Measurements from ENCODE around the gene MYMK. TPM values are rescaled to one million over a fixed set of nuclear protein-coding genes. Genes with fewer than 3 reads are reported as not detected.
"Not testable (repeated sequence)": the region's sequence is repeated elsewhere in the genome, so short reads cannot be mapped to it uniquely, and the experiment has no call there.

MYMK gene
- total RNA-seq, 2 donors from 2014 or later: not detected

DNA sequence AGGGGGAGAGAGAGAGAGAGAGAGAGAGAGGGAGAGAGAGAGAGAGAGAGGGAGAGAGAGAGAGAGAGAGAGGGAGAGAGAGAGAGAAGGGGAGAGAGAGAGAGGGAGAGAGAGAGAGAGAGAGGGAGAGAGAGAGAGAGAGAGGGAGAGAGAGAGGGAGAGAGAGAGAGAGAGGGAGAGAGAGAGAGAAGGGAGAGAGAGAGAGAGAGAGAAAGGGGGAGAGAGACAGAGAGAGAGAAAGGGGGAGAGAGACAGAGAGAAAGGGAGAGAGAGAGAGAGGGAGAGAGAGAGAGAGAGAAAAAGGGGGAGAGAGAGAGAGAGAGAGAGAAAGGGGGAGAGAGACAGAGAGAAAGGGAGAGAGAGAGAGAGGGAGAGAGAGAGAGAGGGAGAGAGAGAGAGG, 39.1 kb upstream of the MYMK start:
- ATAC-seq (replicated peaks in 1 of 2); H3K27me3 Mint-ChIP-seq (ENCODE audit: low read depth); H3K9me3 Mint-ChIP-seq; H3K36me3 Mint-ChIP-seq (ENCODE audit: insufficient read depth in 2 of 2); H3K4me3 Mint-ChIP-seq; H3K4me1 Mint-ChIP-seq (ENCODE audit: low read depth); H3K27ac Mint-ChIP-seq; DNase-seq: not testable (repeated sequence)

DNA sequence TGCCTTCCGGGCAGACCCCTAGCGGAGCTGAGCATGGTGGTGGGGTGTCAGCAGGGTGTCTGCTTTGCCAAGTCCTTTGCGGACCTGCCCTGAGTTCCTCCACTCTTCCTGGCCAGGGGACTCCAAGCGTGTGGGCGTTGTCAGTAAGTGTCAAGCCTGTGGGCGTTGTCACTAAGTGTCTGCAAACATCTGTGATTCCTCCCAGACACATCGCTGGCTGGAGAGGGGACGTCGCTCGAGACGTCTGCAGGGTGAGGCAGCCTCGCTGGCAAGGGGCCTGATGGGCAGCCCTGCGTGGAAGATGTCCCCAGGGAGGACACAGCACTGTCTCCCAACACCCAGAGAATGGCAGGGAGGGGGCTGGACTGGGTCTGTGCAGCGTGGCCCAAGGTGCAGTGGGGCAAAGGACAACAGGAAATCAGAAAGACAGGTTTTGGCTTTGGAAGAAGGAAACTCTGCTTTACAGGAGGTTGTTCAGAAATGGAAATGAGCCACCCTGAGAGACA, 38.6 kb upstream of the MYMK start:
- H3K27me3 Mint-ChIP-seq (ENCODE audit: low read depth): no peaks in the 10 kb centered on the region
- no peak overlapping the region for H3K4me3 Mint-ChIP-seq
- ATAC-seq (replicated peaks in 1 of 2) (no peak), DNase-seq (no peak)
- H3K36me3 Mint-ChIP-seq (ENCODE audit: insufficient read depth in 2 of 2): no peaks in the 10 kb centered on the region
- H3K27ac Mint-ChIP-seq: no peak overlapping the region
- peaks cover 13% of the 10 kb centered on the region for H3K4me1 Mint-ChIP-seq (ENCODE audit: low read depth)
- H3K9me3 Mint-ChIP-seq: no peaks in the 10 kb centered on the region

DNA sequence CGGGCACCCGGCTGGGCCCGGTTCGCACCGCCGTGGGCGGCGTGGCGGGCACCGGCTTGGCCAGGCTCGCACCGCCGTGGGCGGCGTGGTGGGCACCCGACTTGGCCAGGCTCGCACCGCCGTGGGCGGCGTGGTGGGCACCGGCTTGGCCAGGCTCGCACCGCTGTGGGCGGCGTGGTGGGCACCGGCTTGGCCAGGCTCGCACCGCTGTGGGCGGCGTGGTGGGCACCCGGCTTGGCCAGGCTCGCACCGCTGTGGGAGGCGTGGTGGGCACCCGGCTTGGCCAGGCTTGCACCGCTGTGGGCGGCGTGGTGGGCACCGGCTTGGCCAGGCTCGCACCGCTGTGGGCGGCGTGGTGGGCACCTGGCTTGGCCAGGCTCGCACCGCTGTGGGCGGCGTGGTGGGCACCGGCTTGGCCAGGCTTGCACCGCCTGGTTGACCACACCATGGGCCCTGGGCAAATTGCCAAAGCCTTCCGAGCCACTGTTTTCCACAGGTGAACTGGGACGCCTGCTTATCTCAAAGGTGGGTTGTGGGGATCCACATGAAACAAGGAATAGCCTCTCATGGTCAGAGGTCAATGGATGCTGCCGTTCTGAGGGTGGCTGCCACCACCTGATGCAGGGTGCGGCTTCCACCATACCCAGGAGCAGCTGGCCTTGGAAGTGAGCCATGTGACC, 38.0 kb upstream of the MYMK start:
- Mint-ChIP-seq H3K4me3 (no peak overlapping the region), H3K36me3 (ENCODE audit: insufficient read depth in 2 of 2) (no peaks in the 10 kb centered on the region), H3K9me3 (no peaks in the 10 kb centered on the region), H3K4me1 (ENCODE audit: low read depth) (peaks cover 19% of the 10 kb centered on the region), H3K27ac (no peak overlapping the region), H3K27me3 (ENCODE audit: low read depth) (no peaks in the 10 kb centered on the region)
- no peak for ATAC-seq (replicated peaks in 1 of 2)
- DNase-seq: no peak

DNA sequence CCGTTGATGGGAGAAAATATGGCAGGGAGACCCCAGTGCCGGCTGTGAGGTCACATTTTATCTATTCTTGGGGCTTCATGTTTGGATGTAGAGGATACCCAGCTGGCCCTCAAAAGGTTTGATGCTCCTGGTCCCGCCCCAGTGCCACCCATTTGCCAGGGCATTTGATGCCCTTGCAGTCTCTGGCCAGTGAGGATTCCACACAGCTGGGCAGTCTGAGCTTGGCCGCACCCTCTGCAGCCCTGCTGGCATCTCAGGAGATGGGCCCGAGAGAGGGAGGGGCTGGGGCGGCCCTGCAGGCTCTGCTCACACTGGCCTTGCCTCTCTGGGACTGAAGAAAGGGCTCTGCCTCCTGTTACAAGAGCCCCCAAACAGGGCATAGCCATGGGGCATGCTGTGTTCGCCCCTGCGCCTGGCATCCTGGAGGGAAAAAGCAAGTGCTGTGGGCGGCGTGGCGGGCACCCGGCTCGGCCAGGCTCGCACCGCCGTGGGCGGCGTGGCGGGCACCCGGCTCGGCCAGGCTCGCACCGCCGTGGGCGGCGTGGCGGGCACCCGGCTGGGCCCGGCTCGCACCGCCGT, 37.3 kb upstream of the MYMK start:
- peaks cover 23% of the 10 kb centered on the region for H3K4me1 Mint-ChIP-seq (ENCODE audit: low read depth)
- no peaks in the 10 kb centered on the region for H3K36me3 Mint-ChIP-seq (ENCODE audit: insufficient read depth in 2 of 2)
- ATAC-seq (replicated peaks in 1 of 2): no peak
- H3K9me3 Mint-ChIP-seq: no peaks in the 10 kb centered on the region
- H3K27me3 Mint-ChIP-seq (ENCODE audit: low read depth): no peaks in the 10 kb centered on the region
- no peak overlapping the region for H3K4me3 Mint-ChIP-seq
- DNase-seq: no peak
- H3K27ac Mint-ChIP-seq: no peak overlapping the region

DNA sequence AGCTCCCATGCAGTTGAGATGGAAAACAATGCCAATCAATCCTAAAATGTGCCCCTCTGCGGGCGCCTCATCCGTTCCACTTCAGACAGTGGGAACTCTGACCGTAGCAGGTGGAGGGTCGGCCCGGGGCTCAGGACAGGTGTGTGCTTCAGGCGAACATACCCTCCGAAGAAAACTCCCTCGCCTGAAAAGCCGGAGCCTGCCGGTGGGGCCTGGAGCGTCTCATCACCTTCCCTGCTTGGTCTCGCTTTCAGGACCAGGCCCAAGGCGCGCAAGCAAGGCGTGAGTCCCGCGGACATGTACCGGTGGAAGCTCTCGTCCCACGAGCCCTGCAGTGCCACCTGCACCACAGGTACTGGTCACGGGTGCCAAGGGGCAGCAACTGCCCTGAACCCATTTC, 36.2 kb upstream of the MYMK start:
- Mint-ChIP-seq H3K9me3 (no peaks in the 10 kb centered on the region), H3K36me3 (ENCODE audit: insufficient read depth in 2 of 2) (no peaks in the 10 kb centered on the region), H3K27me3 (ENCODE audit: low read depth) (no peaks in the 10 kb centered on the region), H3K27ac (no peak overlapping the region), H3K4me3 (no peak overlapping the region), H3K4me1 (ENCODE audit: low read depth) (peaks cover 23% of the 10 kb centered on the region)
- ATAC-seq (replicated peaks in 1 of 2) (no peak), DNase-seq (no peak)

DNA sequence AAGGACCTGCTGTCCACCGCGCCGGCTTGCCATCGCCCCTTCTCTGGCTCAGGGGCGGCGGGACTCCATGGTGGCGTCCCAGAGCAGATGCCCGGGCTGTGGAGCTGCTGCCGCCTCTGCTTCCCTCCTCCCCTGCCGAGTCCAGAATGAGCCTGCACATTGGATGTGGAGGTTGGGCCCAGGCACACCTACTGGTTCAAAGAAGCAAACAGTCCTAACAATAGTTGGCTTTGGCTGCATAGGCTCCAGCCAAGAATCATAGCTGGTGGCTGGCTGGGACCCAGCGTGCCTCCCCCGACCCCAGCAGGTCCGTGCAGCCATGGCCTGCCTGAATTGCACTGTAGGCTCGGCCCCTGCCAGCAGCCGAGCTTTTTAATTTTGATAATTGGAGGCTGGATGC, 35.6 kb upstream of the MYMK start:
- ATAC-seq (replicated peaks in 1 of 2): no peak
- Mint-ChIP-seq H3K36me3 (ENCODE audit: insufficient read depth in 2 of 2) (no peaks in the 10 kb centered on the region), H3K4me3 (no peak overlapping the region), H3K27me3 (ENCODE audit: low read depth) (no peaks in the 10 kb centered on the region), H3K4me1 (ENCODE audit: low read depth) (peaks cover 23% of the 10 kb centered on the region), H3K27ac (no peak overlapping the region), H3K9me3 (no peaks in the 10 kb centered on the region)
- no peak for DNase-seq

DNA sequence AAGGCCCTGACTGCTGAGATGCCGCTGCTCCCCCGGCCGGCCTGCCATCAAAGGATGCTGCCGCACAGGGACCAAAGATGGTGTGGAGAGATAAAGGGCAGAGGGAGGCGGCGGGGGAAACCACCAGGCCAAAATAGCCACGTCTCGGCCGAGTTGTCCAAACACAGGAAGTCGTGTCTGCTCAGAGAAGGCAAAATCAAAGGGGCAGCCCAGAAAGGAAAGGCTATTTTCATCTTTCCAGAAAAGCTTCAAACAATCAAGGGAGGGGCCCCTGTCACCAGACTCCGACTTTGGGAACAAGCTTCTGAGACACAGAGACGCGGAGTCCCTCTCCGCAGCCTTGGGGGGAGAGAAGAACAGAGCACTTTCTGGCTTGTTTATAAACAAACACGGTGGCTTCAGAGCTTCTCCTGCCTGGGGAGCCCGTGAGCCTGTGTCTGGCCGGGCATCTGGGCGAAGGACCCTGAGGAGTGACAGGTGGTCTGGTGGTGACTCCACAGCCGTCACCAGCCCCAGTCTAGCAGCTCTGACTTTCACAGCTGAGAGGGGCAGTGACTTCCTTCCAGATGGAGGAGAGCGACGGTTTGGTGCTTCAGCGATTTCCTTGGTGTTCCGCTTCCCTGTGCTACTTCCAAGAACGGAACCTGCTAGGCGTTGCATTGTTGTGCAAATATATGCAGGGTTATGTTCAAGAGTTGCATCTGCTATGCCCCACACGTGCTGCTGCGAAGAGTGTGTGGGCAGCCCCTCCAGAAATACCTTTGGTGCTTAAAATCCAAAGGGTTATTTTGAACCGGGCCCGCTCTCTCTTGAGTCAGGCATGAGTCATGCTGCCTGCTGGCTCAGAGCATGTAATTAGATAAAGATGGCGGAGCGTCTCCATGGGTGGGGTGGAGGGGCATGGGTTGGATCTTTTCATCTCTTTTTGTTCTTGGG, 33.7 kb upstream of the MYMK start:
- H3K27me3 Mint-ChIP-seq (ENCODE audit: low read depth): no peaks in the 10 kb centered on the region
- peak; percentile 9 to 46 for DNase-seq
- ATAC-seq (replicated peaks in 1 of 2): peak; percentile 58 to 81
- no peak overlapping the region for H3K27ac Mint-ChIP-seq
- peaks cover 23% of the 10 kb centered on the region for H3K4me1 Mint-ChIP-seq (ENCODE audit: low read depth)
- H3K9me3 Mint-ChIP-seq: no peaks in the 10 kb centered on the region
- peak overlapping the region; percentile 51 to 70 for H3K4me3 Mint-ChIP-seq
- no peaks in the 10 kb centered on the region for H3K36me3 Mint-ChIP-seq (ENCODE audit: insufficient read depth in 2 of 2)

DNA sequence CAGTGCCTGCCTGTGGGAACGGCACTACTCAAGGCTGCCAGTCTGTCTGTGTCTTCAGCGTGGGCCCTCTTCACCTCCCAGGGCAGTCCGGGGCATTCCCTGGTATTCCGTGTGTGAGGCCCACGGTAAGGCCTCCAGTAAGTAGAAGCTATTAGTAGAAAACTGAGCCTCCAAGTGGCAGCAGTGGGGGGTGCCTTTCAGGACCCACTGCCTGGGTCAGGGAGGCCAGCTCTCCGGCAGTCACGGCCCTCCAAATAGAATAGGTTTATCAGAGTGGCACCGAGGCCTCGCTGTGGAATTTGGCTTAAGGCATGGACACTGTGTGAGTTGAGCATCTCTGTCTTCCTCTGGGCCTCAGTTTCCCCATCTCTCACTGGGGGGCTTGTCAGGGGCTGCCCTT, 32.8 kb upstream of the MYMK start:
- Mint-ChIP-seq H3K27me3 (ENCODE audit: low read depth) (no peaks in the 10 kb centered on the region), H3K27ac (no peak overlapping the region), H3K4me3 (no peak overlapping the region), H3K4me1 (ENCODE audit: low read depth) (peaks cover 23% of the 10 kb centered on the region), H3K9me3 (no peaks in the 10 kb centered on the region), H3K36me3 (ENCODE audit: insufficient read depth in 2 of 2) (no peaks in the 10 kb centered on the region)
- ATAC-seq (replicated peaks in 1 of 2) (no peak), DNase-seq (no peak)

DNA sequence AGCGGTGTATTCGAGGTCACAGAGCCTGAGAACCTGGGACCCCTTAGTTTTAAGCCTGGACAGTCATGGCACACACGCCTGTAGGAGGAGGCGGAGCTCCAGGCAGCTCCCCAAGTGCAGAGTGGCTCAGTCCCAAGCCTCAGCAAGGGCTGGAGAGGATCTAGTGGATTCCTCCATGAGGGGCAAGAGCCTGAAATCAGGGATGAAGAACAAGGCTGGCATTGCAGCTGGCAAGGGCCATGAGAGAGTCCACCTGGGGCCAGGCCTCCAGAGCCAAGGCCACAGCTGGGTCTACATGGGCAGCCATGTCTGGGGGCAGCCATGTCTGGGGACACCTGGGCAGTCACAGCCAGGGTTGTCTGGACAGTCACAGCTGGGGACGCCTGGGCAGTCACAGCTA, 31.6 kb upstream of the MYMK start:
- no peak for ATAC-seq (replicated peaks in 1 of 2)
- no peaks in the 10 kb centered on the region for H3K27me3 Mint-ChIP-seq (ENCODE audit: low read depth)
- no peak overlapping the region for H3K27ac Mint-ChIP-seq
- no peaks in the 10 kb centered on the region for H3K9me3 Mint-ChIP-seq
- H3K4me1 Mint-ChIP-seq (ENCODE audit: low read depth): peaks cover 23% of the 10 kb centered on the region
- no peak overlapping the region for H3K4me3 Mint-ChIP-seq
- no peaks in the 10 kb centered on the region for H3K36me3 Mint-ChIP-seq (ENCODE audit: insufficient read depth in 2 of 2)
- DNase-seq: no peak

DNA sequence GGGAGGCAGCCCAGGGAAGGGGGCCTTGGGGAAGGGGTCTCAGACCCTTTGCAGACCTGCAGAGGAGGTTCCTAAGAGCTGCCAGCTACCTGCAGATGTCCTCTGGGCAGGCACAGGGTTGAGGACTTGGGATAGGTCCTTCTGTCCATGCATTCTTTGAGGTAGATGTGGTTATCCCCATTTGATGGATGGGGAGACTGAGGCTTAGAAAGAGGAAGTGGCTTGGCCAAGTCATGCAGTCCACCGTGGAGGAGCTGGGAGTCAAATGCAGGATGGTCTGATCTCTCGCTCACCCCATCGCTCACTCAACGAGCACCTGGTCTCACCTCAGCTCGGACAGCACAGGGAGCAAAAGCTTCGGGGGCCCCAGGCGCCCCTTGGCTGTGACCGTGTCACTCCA, 30.0 kb upstream of the MYMK start:
- H3K27me3 Mint-ChIP-seq (ENCODE audit: low read depth): no peaks in the 10 kb centered on the region
- no peaks in the 10 kb centered on the region for H3K9me3 Mint-ChIP-seq
- H3K4me1 Mint-ChIP-seq (ENCODE audit: low read depth): peaks cover 20% of the 10 kb centered on the region
- H3K27ac Mint-ChIP-seq: no peak overlapping the region
- DNase-seq (no peak), ATAC-seq (replicated peaks in 1 of 2) (no peak)
- H3K36me3 Mint-ChIP-seq (ENCODE audit: insufficient read depth in 2 of 2): no peaks in the 10 kb centered on the region
- no peak overlapping the region for H3K4me3 Mint-ChIP-seq

DNA sequence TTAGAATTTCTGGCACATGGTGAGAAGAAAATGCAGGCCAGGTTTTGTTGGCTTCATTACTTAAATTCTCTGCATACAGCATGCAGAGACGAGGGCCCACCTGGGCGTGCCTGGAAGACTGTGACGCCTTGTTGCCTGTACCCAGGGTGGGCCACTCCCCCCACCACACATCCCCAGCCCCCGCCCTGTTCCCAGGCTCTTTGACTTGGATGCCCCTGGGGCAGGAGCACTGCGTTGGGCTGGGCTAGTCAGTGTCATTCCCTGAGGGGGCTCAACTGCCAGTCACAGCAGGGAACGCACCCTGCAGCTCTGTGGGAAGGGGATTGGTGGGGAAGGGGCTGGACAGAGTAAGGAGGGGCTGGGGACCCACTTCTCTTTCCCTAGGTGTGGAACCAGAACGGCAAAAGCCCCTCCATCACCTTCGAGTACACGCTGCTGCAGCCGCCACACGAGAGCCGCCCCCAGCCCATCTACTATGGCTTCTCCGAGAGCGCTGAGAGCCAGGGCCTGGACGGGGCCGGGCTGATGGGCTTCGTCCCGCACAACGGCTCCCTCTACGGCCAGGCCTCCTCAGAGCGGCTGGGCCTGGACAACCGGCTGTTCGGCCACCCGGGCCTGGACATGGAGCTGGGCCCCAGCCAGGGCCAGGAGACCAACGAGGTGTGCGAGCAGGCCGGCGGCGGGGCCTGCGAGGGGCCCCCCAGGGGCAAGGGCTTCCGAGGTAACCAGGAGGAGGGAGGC, 29.4 kb upstream of the MYMK start:
- Mint-ChIP-seq H3K27me3 (ENCODE audit: low read depth) (no peaks in the 10 kb centered on the region), H3K4me1 (ENCODE audit: low read depth) (peaks cover 17% of the 10 kb centered on the region), H3K4me3 (no peak overlapping the region), H3K9me3 (no peaks in the 10 kb centered on the region), H3K27ac (no peak overlapping the region), H3K36me3 (ENCODE audit: insufficient read depth in 2 of 2) (no peaks in the 10 kb centered on the region)
- DNase-seq (no peak), ATAC-seq (replicated peaks in 1 of 2) (no peak)

DNA sequence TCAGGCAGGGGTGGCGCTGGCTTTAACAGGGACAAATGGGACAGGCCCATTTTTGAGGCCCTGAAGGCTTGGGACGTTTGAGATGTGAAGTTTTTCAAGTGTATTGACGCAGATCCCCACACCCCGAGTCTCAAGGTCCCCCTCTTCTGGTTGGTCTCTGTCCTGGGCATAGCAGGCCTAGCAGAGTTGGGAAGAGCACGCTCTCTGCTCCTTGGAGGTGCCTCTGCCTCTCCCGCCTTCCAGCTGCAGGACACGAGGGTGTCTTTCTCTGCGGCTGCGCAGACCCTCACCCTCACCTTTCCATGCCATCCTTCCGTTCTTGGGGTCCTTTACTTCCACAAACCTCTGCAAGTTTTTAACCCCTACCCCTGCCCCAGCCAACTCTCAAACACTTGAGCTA, 28.4 kb upstream of the MYMK start:
- ATAC-seq (replicated peaks in 1 of 2): no peak
- no peak for DNase-seq
- Mint-ChIP-seq H3K27me3 (ENCODE audit: low read depth) (no peaks in the 10 kb centered on the region), H3K36me3 (ENCODE audit: insufficient read depth in 2 of 2) (no peaks in the 10 kb centered on the region), H3K9me3 (no peaks in the 10 kb centered on the region), H3K4me3 (no peak overlapping the region), H3K4me1 (ENCODE audit: low read depth) (peaks cover 7% of the 10 kb centered on the region), H3K27ac (no peak overlapping the region)

DNA sequence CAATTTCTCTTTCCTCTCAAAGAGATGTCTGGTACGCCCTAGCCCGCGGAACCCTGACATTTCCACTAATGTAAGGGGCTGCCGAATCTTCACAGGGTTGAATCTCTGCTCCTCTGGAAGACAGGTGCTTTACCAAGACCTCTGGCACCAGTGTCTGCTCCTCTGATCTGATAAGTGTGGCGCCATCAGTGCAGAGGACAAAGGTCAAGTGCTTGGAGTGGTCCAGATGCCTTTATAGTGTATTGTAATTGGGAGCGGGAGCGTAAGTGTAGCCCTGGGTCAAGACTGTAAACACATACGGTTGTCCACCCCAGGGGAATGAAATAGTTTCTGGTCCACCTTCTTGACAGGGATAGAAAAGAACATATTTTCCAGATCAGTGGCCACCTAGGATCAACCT, 27.5 kb upstream of the MYMK start:
- Mint-ChIP-seq H3K36me3 (ENCODE audit: insufficient read depth in 2 of 2) (no peaks in the 10 kb centered on the region), H3K27me3 (ENCODE audit: low read depth) (no peaks in the 10 kb centered on the region), H3K27ac (no peak overlapping the region), H3K4me3 (no peak overlapping the region), H3K9me3 (no peaks in the 10 kb centered on the region), H3K4me1 (ENCODE audit: low read depth) (no peaks in the 10 kb centered on the region)
- DNase-seq: no peak
- no peak for ATAC-seq (replicated peaks in 1 of 2)
